ENCODE results near the gene ARF3. TPM values are rescaled to one million over a fixed set of nuclear protein-coding genes. Genes with fewer than 3 reads are reported as not detected.

Gene ARF3
- polyA plus RNA-seq, 3 donors from 2014 or later = 31.2 to 40.7 (median 37.2) TPM

- H3K27me3 Mint-ChIP-seq (ENCODE audit: low read depth in 3 of 3) = peaks cover 15 to 24% (median 20%) of the 10 kb centered on the region in 3 donors
- H3K36me3 Mint-ChIP-seq = no peaks in the 10 kb centered on the region
- no peaks in the 10 kb centered on the region for H3K9me3 Mint-ChIP-seq
- H3K4me1 Mint-ChIP-seq = peaks cover 33 to 34% of the 10 kb centered on the region in 2 donors
- no peak overlapping the region for H3K27ac Mint-ChIP-seq
- H3K4me3 Mint-ChIP-seq = peak overlapping the region in 3 of 5 donors; percentile 23 to 52 (median 30)
- DNase-seq = no peak
These were observed 11.2 kb upstream of the ARF3 start for GRCh38 chr12:48968467-48968866.

- H3K4me1 Mint-ChIP-seq = peaks cover 31 to 34% of the 10 kb centered on the region in 2 donors
- H3K27me3 Mint-ChIP-seq (ENCODE audit: low read depth in 3 of 3) = peaks cover 15 to 20% (median 19%) of the 10 kb centered on the region in 3 donors
- H3K36me3 Mint-ChIP-seq = no peaks in the 10 kb centered on the region
- H3K4me3 Mint-ChIP-seq = no peak overlapping the region
- no peaks in the 10 kb centered on the region for H3K9me3 Mint-ChIP-seq
- peak overlapping the region in 1 of 6 donors; percentile 21 for H3K27ac Mint-ChIP-seq
- DNase-seq = no peak
These were observed 10.7 kb upstream of the ARF3 start for GRCh38 chr12:48967991-48968390.

- Mint-ChIP-seq H3K36me3 (no peaks in the 10 kb centered on the region), H3K27ac (peak overlapping the region in 1 of 6 donors; percentile 10), H3K27me3 (ENCODE audit: low read depth in 3 of 3) (peaks cover 5 to 12% (median 9%) of the 10 kb centered on the region in 3 donors), H3K9me3 (no peaks in the 10 kb centered on the region), H3K4me3 (no peak overlapping the region), H3K4me1 (peaks cover 14 to 20% of the 10 kb centered on the region in 2 donors)
- no peak for DNase-seq
These were observed 9.0 kb upstream of the ARF3 start for GRCh38 chr12:48966177-48966895.

GRCh38 chr12:48965298-48965838, 8.1 kb upstream of the ARF3 start:
- no peaks in the 10 kb centered on the region for H3K9me3 Mint-ChIP-seq
- no peak for DNase-seq
- no peak overlapping the region for H3K27ac Mint-ChIP-seq
- H3K4me3 Mint-ChIP-seq = no peak overlapping the region
- peaks cover 4 to 12% of the 10 kb centered on the region in 2 donors for H3K4me1 Mint-ChIP-seq
- no peaks in the 10 kb centered on the region for H3K36me3 Mint-ChIP-seq
- H3K27me3 Mint-ChIP-seq (ENCODE audit: low read depth in 3 of 3) = peaks cover 0 to 9% (median 0%) of the 10 kb centered on the region in 3 donors

GRCh38 chr12:48961801-48962200, 4.5 kb upstream of the ARF3 start:
- Mint-ChIP-seq H3K27ac (no peak overlapping the region), H3K4me3 (no peak overlapping the region), H3K36me3 (no peaks in the 10 kb centered on the region), H3K4me1 (peaks cover 10 to 12% of the 10 kb centered on the region in 2 donors), H3K9me3 (no peaks in the 10 kb centered on the region), H3K27me3 (ENCODE audit: low read depth in 3 of 3) (peaks cover 0 to 9% (median 0%) of the 10 kb centered on the region in 3 donors)
- no peak for DNase-seq

GRCh38 chr12:48961331-48961730, 4.0 kb upstream of the ARF3 start:
- no peak overlapping the region for H3K27ac Mint-ChIP-seq
- no peak for DNase-seq

GRCh38 chr12:48960834-48961233, 3.5 kb upstream of the ARF3 start:
- DNase-seq = no peak
- Mint-ChIP-seq H3K36me3 (no peaks in the 10 kb centered on the region), H3K4me3 (no peak overlapping the region), H3K27me3 (ENCODE audit: low read depth in 3 of 3) (peaks cover 0 to 9% (median 3%) of the 10 kb centered on the region in 3 donors), H3K27ac (no peak overlapping the region), H3K4me1 (peaks cover 20 to 22% of the 10 kb centered on the region in 2 donors), H3K9me3 (no peaks in the 10 kb centered on the region)

More at GRCh38 chr12:48961331-48961730, 4.0 kb upstream of the ARF3 start:
- Mint-ChIP-seq H3K4me3 (no peak overlapping the region), H3K9me3 (no peaks in the 10 kb centered on the region), H3K36me3 (no peaks in the 10 kb centered on the region), H3K4me1 (peaks cover 15 to 17% of the 10 kb centered on the region in 2 donors), H3K27me3 (ENCODE audit: low read depth in 3 of 3) (peaks cover 0 to 9% (median under 1%) of the 10 kb centered on the region in 3 donors)

GRCh38 chr12:48958049-48958388, 732 bp upstream of the ARF3 start:
- peaks cover 0 to 6% (median 3%) of the 10 kb centered on the region in 3 donors for H3K27me3 Mint-ChIP-seq (ENCODE audit: low read depth in 3 of 3)
- H3K27ac Mint-ChIP-seq = peak overlapping the region; percentile 78 to 96 (median 93)
- H3K9me3 Mint-ChIP-seq = no peaks in the 10 kb centered on the region
- no peak for DNase-seq
- peaks cover 31 to 42% of the 10 kb centered on the region in 2 donors for H3K4me1 Mint-ChIP-seq
- H3K4me3 Mint-ChIP-seq = peak overlapping the region; percentile 91 to 97 (median 95)
- no peaks in the 10 kb centered on the region for H3K36me3 Mint-ChIP-seq

- Mint-ChIP-seq H3K36me3 (no peaks in the 10 kb centered on the region), H3K9me3 (no peaks in the 10 kb centered on the region), H3K4me3 (peak overlapping the region; percentile 91 to 97 (median 95)), H3K27me3 (ENCODE audit: low read depth in 3 of 3) (peaks cover 0 to 6% (median 3%) of the 10 kb centered on the region in 3 donors), H3K27ac (peak overlapping the region; percentile 80 to 96 (median 92)), H3K4me1 (peaks cover 31 to 50% of the 10 kb centered on the region in 2 donors)
- peak in 2 of 3 donors; percentile 25 to 26 for DNase-seq
These were observed 777 bp downstream of the ARF3 start for GRCh38 chr12:48956279-48957140.

- no peaks in the 10 kb centered on the region for H3K36me3 Mint-ChIP-seq
- no peak for DNase-seq
- peak overlapping the region in 4 of 6 donors; percentile 21 to 52 (median 42) for H3K27ac Mint-ChIP-seq
- H3K9me3 Mint-ChIP-seq = no peaks in the 10 kb centered on the region
- peaks cover 31 to 50% of the 10 kb centered on the region in 2 donors for H3K4me1 Mint-ChIP-seq
- H3K4me3 Mint-ChIP-seq = peak overlapping the region in 4 of 5 donors; percentile 15 to 95 (median 93)
- peaks cover 0 to 3% (median 3%) of the 10 kb centered on the region in 3 donors for H3K27me3 Mint-ChIP-seq (ENCODE audit: low read depth in 3 of 3)
These were observed 2.3 kb downstream of the ARF3 start for GRCh38 chr12:48954841-48955501.

- Mint-ChIP-seq H3K36me3 (no peaks in the 10 kb centered on the region), H3K27me3 (ENCODE audit: low read depth in 3 of 3) (peaks cover 0 to 5% (median 3%) of the 10 kb centered on the region in 3 donors), H3K4me1 (peaks cover 31 to 50% of the 10 kb centered on the region in 2 donors), H3K27ac (peak overlapping the region in 1 of 6 donors; percentile 66), H3K9me3 (no peaks in the 10 kb centered on the region), H3K4me3 (no peak overlapping the region)
- DNase-seq = no peak
These were observed 3.2 kb downstream of the ARF3 start for GRCh38 chr12:48954061-48954460.

- DNase-seq = no peak
- no peaks in the 10 kb centered on the region for H3K9me3 Mint-ChIP-seq
- peaks cover 28 to 47% of the 10 kb centered on the region in 2 donors for H3K4me1 Mint-ChIP-seq
- peaks cover 0 to 5% (median 3%) of the 10 kb centered on the region in 3 donors for H3K27me3 Mint-ChIP-seq (ENCODE audit: low read depth in 3 of 3)
- H3K36me3 Mint-ChIP-seq = peaks cover 0 to 5% (median 4%) of the 10 kb centered on the region in 3 donors
- peak overlapping the region in 2 of 6 donors; percentile 0 to 76 for H3K27ac Mint-ChIP-seq
- H3K4me3 Mint-ChIP-seq = no peak overlapping the region
These were observed 4.6 kb downstream of the ARF3 start for GRCh38 chr12:48952691-48953090.

GRCh38 chr12:48947727-48948126, 9.6 kb downstream of the ARF3 start:
- peaks cover 4 to 30% of the 10 kb centered on the region in 2 donors for H3K4me1 Mint-ChIP-seq
- H3K9me3 Mint-ChIP-seq = no peaks in the 10 kb centered on the region
- peaks cover 4 to 8% (median 4%) of the 10 kb centered on the region in 3 donors for H3K36me3 Mint-ChIP-seq
- H3K27ac Mint-ChIP-seq = peak overlapping the region in 2 of 6 donors; percentile 2 to 17
- H3K4me3 Mint-ChIP-seq = no peak overlapping the region
- DNase-seq = no peak
- peaks cover 0 to 2% (median 0%) of the 10 kb centered on the region in 3 donors for H3K27me3 Mint-ChIP-seq (ENCODE audit: low read depth in 3 of 3)

All from immature natural killer cell (primary cell).